HCT116 (cell line): ENCODE data around the gene FHIT. TPM values are rescaled to one million over a fixed set of nuclear protein-coding genes. Genes with fewer than 3 reads are reported as not detected.

Experiments
- ATAC-seq: fragments of 200-7000 bp; cut with Tn5 transposase; 2 replicates; pipeline ENCODE4 v1.9.1; 2020; ENCODE audit warnings: mild to moderate bottlenecking, moderate library complexity
- BruUV-seq: library from RNA; stranded (reverse); fragments of 400-500 nt; replicated peaks from 2 replicates; lab custom pipeline; 2021; lab: Mats Ljungman, UMichigan
- CTCF ChIA-PET: fragments of 300-600 bp; sonication (Branson Sonifier 250); formaldehyde crosslinking; loops from one replicate; lab custom pipeline; 2021; ENCODE audit warnings: antibody characterized with exemption; lab: Charles Lee
- POLR2A ChIA-PET: fragments of 300-600, 350-600 bp; sonication (Branson Sonifier 250); formaldehyde crosslinking; loops from one replicate; lab custom pipeline; 2021; ENCODE audit warnings: antibody characterized with exemption; lab: Charles Lee
- RAD21 ChIA-PET, 2 experiments: fragments of 300-600 bp; sonication (Branson Sonifier 250); formaldehyde crosslinking; loops; one replicate each; lab custom pipeline; 2023; ENCODE audit warnings: low total read pairs in 2 of 2; ENCODE audit not compliant: uncharacterized antibody in 2 of 2, unreplicated experiment in 2 of 2, low non-redundant PET in 1 of 2; lab: Charles Lee
- DNase-seq: peaks from one replicate; pipeline ENCODE4 v3.0.0-alpha.2; 2010; ENCODE audit warnings: low read depth, low spot score
- H2AFZ ChIP-seq: fragments of 200-600 bp; shearing (Covaris generic), sonication (generic); 2 replicates; pipeline ENCODE4 v1.6.1; 2017; ENCODE audit warnings: low read depth, mixed run types, mixed read lengths, antibody characterized with exemption, low read length; ENCODE audit not compliant: poor library complexity, severe bottlenecking
- H3K27ac ChIP-seq: 2 replicates; pipeline ENCODE4 v1.5.1; 2012; ENCODE audit warnings: low read depth, low read length
- H3K27me3 ChIP-seq: fragments of 200-600 bp; sonication (generic); 2 replicates; pipeline ENCODE4 v1.6.1; 2016; ENCODE audit warnings: mixed run types, low read length, mixed read lengths; ENCODE audit not compliant: insufficient read depth
- H3K36me3 ChIP-seq, 2 experiments: fragments of 200-500 bp in 1 of 2; fragments of 200-600 bp in 1 of 2; sonication (Bioruptor generic) in 1 of 2; sonication (generic) in 1 of 2; 2 replicates each; pipeline versions ENCODE4 v1.5.1 to v1.6.1; 2014 to 2016; ENCODE audit warnings: low read length in 2 of 2, inconsistent platforms in 1 of 2, mixed read lengths in 1 of 2, mixed run types in 1 of 2; ENCODE audit not compliant: insufficient read depth in 2 of 2, control insufficient read depth in 1 of 2
- H3K4me1 ChIP-seq, 2 experiments: fragments of 200-600 bp in 1 of 2; sonication (generic) in 1 of 2; 2 replicates each; pipeline versions ENCODE4 v1.5.1 to v1.6.1; 2012 to 2017; ENCODE audit warnings: low read length in 2 of 2, inconsistent platforms in 1 of 2, mild to moderate bottlenecking in 1 of 2, mixed read lengths in 1 of 2, mixed run types in 1 of 2, moderate library complexity in 1 of 2; ENCODE audit not compliant: insufficient read depth in 2 of 2, control insufficient read depth in 1 of 2
- H3K4me2 ChIP-seq: fragments of 200-600 bp; sonication (generic); 2 replicates; pipeline ENCODE4 v1.6.1; 2017; ENCODE audit warnings: mixed run types, low read length, mixed read lengths
- H3K4me3 ChIP-seq, 2 experiments: fragments of 200-600 bp in 1 of 2; sonication (generic) in 1 of 2; replicated peaks in 1 of 2; 2 replicates each; pipeline ENCODE4 v1.5.1; 2011 to 2016; ENCODE audit warnings: low read length in 2 of 2, control low read depth in 1 of 2, low read depth in 1 of 2, mild to moderate bottlenecking in 1 of 2, mixed read lengths in 1 of 2, mixed run types in 1 of 2
- H3K79me2 ChIP-seq: fragments of 200-600 bp; sonication (generic); 2 replicates; pipeline ENCODE4 v1.6.1; 2017; ENCODE audit warnings: mild to moderate bottlenecking, mixed run types, low read length, moderate library complexity, mixed read lengths; ENCODE audit not compliant: insufficient read depth
- H3K9ac ChIP-seq: fragments of 200-600 bp; sonication (generic); 2 replicates; pipeline ENCODE4 v1.6.1; 2016; ENCODE audit warnings: low read length, mixed read lengths
- H3K9me2 ChIP-seq: fragments of 200-600 bp; sonication (generic), shearing (Covaris generic); 2 replicates; pipeline ENCODE4 v1.6.1; 2017; ENCODE audit warnings: mixed run types, mild to moderate bottlenecking, moderate library complexity; ENCODE audit not compliant: insufficient read depth
- H3K9me3 ChIP-seq, 2 experiments: fragments of 200-500 bp in 1 of 2; fragments of 200-600 bp in 1 of 2; sonication (Bioruptor generic) in 1 of 2; sonication (generic) in 1 of 2; 2 replicates each; pipeline ENCODE4 v1.6.1; 2014 to 2017; ENCODE audit warnings: low read length in 2 of 2, mixed read lengths in 2 of 2, inconsistent platforms in 1 of 2, low read depth in 1 of 2, mild to moderate bottlenecking in 1 of 2, mixed run types in 1 of 2, moderate library complexity in 1 of 2; ENCODE audit not compliant: control insufficient read depth in 1 of 2, insufficient read depth in 1 of 2
- H4K20me1 ChIP-seq: fragments of 200-600 bp; sonication (generic), shearing (Covaris generic); 2 replicates; pipeline ENCODE4 v1.6.1; 2017; ENCODE audit warnings: mixed run types, mild to moderate bottlenecking, moderate library complexity; ENCODE audit not compliant: insufficient read depth
- EZH2 ChIP-seq: fragments of 200-600 bp; sonication (generic); IDR thresholded peaks from 2 replicates; pipeline ENCODE4 v1.6.1; 2017; ENCODE audit warnings: antibody characterized with exemption, mixed run types
- EZH2phosphoT487 ChIP-seq: fragments of 200-600 bp; IDR thresholded peaks from 2 replicates; pipeline ENCODE4 v1.6.1; 2018; ENCODE audit warnings: antibody characterized with exemption, borderline replicate concordance
- FOSL1 ChIP-seq: IDR thresholded peaks from 2 replicates; pipeline ENCODE4 v1.6.1; 2012; ENCODE audit warnings: low read depth
- MAX ChIP-seq: IDR thresholded peaks from 2 replicates; pipeline ENCODE4 v1.6.1; 2012
- POLR2AphosphoS5 ChIP-seq: IDR thresholded peaks from 2 replicates; pipeline ENCODE4 v1.6.1; 2011; ENCODE audit warnings: mild to moderate bottlenecking, low read depth, low read length, moderate library complexity
- REST ChIP-seq: IDR thresholded peaks from 2 replicates; pipeline ENCODE4 v1.6.1; 2012; ENCODE audit warnings: low read depth
- YY1 ChIP-seq: IDR thresholded peaks from 2 replicates; pipeline ENCODE4 v1.6.1; 2011; ENCODE audit warnings: low read length, low read depth, moderate library complexity, mild to moderate bottlenecking; ENCODE audit not compliant: insufficient replicate concordance; ENCODE audit errors: extremely low read depth
- intact Hi-C: fragments of 100-400 bp; cut with micrococcal nuclease; formaldehyde crosslinking; loops from 2 replicates; pipeline ENCODE4 v1.10.0; 2022
- total RNA-seq: library from RNA; stranded (reverse); gene quantifications from one replicate; pipeline ENCODE4 v1.2.1, GENCODE V29; 2021; ENCODE audit not compliant: unreplicated experiment

FHIT gene
- total RNA-seq, 1 experiment from 2014 or later, result 20.1 TPM

- TF ChIP-seq REST, result no peak
- TF ChIP-seq FOSL1, result no peak
- TF ChIP-seq POLR2AphosphoS5, result no peak
- no peak for TF ChIP-seq EZH2
Observed at GRCh38 chr3:60149501-60149900, 1101.8 kb downstream of the FHIT start (continued).

- ChIA-PET POLR2A (no interaction called here), RAD21 (no interaction called here), CTCF (no interaction called here)
- no peak overlapping the region for H3K9ac ChIP-seq
- no peak for TF ChIP-seq EZH2phosphoT487
- TF ChIP-seq MAX, result no peak
- TF ChIP-seq YY1, result no peak
- no peak for TF ChIP-seq FOSL1
- ATAC-seq (no peak), DNase-seq (no peak)
- peaks cover 5% of the 10 kb centered on the region; the same call in 1 of the 2 replicates for H3K27me3 ChIP-seq
- no peaks in the 10 kb centered on the region for H4K20me1 ChIP-seq
- H3K27ac ChIP-seq, result no peak overlapping the region
- no peaks in the 10 kb centered on the region for H3K79me2 ChIP-seq
- H3K4me2 ChIP-seq, result no peak overlapping the region
- no peak overlapping the region for H3K4me3 ChIP-seq
- H3K36me3 ChIP-seq, result no peaks in the 10 kb centered on the region
- H2AFZ ChIP-seq, result no peak overlapping the region
- H3K4me1 ChIP-seq, result no peaks in the 10 kb centered on the region
- intact Hi-C loops, result no loop called here
- no peaks in the 10 kb centered on the region for H3K9me2 ChIP-seq
- no TSS peak for BruUV-seq
- no peaks in the 10 kb centered on the region for H3K9me3 ChIP-seq
Observed at GRCh38 chr3:60147249-60147950, 1103.9 kb downstream of the FHIT start.
